Left forelimb (tissue), 1 donor: ENCODE results near the gene RASD1.
"Not testable (repeated sequence)": the region's sequence is repeated elsewhere in the genome, so short reads cannot be mapped to it uniquely, and the experiment has no call there.

Source experiments
- DNase-seq: peaks from one replicate; pipeline ENCODE4 v3.0.0-alpha.2; 2018; ENCODE audit warnings: low spot score

The RASD1 gene

GRCh38 chr17:17497065-17497844 is 1.1 kb upstream of the RASD1 start:
- no peak for DNase-seq

- peak; percentile 70 for DNase-seq
Measured at GRCh38 chr17:17495536-17496188, 533 bp downstream of the RASD1 start.

- DNase-seq: peak; percentile 74
Measured at GRCh38 chr17:17494870-17495535, 1.2 kb downstream of the RASD1 start.

GRCh38 chr17:17494499-17494869 is 1.7 kb downstream of the RASD1 start:
- DNase-seq: no peak

DNA sequence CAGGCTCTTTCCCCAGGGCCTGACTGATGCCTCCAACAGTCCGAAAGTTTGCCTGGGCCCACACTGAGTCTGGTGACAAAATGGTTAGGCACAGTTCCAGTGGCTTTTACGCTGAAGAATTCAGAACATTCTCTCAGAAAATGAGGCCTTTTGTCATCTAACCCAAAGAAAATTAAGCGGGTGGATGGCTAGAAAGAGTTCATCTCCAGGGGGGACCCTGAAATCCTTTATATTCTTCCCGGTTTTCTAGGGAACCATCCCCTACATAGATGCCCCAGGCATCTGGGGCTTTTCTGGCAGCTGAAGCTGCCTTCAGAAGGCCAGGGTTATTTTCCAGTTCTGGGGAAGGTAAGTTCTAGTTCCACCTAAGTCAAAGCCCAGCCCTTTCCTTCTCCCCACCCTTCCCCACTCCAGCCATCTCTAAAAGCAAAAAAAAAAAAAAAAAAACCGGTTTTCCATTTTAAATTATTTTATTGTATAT is 2.2 kb downstream of the RASD1 start:
- no peak for DNase-seq

DNA sequence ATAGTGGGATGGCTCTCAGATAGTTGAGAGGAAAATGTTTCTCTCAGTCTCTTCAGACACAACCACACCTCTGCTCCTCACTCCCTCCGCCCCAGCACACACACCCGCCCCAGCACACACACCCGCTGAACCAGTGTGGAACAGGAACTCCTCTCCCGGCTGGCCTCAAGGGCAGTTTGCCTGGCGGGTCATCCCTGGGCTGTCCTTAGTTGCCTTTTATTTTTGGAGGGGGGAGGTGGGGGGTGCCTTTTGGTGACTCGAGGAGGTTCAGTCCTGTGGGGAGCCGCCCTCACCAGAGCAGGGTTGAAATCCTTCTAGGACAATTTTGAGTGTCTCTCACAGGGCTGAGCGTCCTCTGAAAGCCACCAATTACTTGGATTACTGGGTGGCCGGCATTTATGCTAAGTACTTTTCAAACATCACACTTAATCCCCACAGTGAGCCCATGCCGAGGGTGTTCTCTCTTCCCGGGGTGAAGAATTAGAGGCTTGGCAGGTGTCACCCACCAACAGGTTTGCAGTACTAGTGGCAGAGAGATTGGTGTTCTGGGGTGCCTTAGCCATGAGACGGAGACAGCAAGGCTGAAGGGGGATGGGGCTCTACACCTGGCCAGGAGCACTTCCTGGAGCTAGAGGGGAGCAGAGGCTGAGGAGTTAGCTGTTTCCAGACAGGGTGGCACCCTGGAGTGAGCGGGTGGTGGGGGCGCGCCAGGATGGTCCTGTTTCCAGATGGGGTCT is 2.8 kb downstream of the RASD1 start:
- peak; percentile 70 for DNase-seq

- peak; percentile 65 for DNase-seq
Measured at GRCh38 chr17:17492571-17492970, 3.6 kb downstream of the RASD1 start.

DNA sequence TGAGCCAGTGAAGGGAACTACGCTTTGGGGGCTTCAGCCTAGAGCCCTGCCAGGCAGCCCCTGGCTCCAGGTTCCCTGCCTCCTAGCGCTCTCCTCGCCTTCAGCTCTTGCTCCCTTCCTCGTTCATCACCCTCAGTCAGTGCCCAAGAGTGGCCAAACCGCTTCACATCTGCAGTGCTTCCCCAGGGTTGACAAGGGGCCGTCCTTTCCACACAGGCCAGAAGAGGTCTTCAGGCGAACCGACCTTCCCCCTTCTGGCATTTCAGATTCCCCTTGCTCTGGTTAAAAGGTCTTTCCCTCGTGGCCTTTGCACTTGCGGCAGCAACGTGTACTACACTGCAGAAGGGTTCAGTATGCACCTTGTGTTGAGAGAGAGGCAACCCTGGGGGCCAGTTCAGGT is 4.1 kb downstream of the RASD1 start:
- no peak for DNase-seq

- DNase-seq: no peak
Measured at GRCh38 chr17:17491546-17491988, 4.6 kb downstream of the RASD1 start.

GRCh38 chr17:17491031-17491471 is 5.1 kb downstream of the RASD1 start:
- DNase-seq: no peak

- DNase-seq: no peak
Measured at GRCh38 chr17:17487998-17488397, 8.2 kb downstream of the RASD1 start.

DNA sequence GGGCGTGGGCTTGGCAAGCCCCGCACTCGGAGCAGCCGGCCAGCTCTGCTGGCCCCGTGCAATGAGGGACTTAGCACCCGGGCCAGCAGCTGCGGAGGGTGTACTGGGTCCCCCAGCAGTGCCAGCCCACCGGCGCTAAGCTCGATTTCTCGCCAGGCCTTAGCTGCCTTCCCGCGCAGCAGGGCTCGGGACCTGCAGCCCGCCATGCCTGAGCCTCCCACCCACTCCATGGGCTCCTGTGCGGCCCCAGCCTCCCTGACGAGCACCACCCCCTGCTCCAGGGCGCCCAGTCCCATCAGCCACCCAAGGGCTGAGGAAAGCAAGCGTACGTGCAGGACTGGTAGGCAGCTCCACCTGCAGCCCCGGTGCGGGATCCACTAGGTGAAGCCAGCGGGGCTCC is 9.8 kb downstream of the RASD1 start:
- DNase-seq: not testable (repeated sequence)

DNA sequence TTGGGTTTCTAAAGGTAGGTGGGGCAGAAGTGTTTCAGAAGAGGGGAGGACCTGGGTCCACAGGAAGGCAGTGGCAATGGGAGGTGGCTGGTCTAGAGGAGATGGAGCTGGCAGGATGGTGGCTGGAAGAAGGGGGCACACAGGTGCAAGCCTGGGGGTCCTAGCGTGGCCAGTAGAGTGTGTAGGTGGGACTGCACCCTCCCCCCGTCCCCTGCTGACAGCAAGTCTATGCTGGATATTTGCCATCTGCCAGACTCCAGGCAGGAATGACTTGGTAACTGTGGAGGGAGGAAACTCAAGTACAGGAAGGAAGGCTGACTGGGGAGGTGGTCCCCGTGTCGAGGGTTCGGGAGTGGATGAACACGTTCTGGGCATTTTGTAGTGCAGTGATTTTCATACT is 10.8 kb downstream of the RASD1 start:
- no peak for DNase-seq

GRCh38 chr17:17484451-17484899 is 11.7 kb downstream of the RASD1 start:
- DNase-seq: no peak

DNA sequence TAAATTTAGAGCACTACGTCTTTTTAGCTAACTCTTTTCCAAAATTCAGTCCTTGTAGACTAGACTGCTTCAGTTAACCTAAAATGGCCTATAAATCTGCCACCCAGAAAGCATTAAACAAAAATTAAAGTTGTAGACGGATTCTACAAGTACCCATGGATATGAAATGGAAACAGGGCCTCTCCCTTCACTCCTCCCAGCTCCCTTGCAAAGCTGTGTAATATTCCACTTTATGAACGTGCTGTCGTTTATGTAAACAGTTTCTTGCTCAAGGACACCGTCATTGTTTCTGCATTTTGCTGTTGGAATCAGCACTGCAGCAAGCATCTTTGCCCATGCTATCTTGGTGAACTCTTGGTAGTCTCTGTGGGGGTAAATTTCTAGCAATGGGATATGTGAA is 14.3 kb downstream of the RASD1 start:
- DNase-seq: no peak

DNA sequence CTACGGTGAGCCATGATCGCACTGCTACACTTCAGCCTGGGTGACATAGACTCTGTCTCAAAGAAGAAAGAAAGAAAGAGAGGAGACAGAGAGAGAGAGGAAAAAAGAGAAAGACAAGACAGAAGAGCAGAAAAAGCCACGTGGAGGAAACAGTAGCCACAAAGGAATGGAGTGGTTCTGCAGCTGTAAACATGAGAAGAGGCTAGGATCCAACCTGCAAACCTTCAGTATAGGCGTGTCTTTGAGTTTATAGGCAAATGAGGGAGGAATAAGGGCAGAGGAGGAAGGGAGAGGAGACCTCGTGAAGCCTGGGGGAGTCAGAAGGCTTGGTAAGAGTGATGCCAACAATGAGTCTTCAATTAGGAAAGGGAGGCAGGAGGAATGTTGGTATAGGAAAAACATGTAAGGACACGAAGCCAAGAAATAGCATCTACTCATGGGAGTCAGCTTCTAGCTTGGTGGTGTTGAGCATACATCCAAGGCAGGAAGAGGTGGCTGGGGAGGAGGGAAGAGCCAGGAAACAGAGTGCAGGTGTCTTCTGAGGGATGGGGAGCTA is 15.5 kb downstream of the RASD1 start:
- DNase-seq: no peak

DNA sequence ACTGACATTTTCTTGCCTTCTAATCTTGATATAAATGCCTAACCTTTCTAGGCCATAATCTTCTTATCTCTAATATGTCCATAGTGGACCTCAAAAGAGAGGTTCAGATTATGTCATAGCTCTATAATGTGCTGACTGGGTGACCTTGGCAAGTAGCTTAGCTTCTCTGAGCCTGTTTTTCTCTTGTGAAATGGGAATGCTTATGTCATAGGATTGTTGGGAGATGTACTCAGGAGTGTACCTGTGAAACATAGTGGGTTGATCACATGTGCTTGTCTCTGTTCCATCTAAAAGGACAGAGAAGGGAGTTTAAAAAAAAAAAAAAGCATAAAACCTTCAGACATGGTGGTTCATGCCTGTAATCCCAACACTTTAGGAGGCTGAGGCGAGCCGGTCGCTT is 17.0 kb downstream of the RASD1 start:
- no peak for DNase-seq

- peak; percentile 96 for DNase-seq
Measured at GRCh38 chr17:17476865-17477467, 19.2 kb downstream of the RASD1 start, which contains the start of gene MED9. TSS of gene MED9 (plus strand) at chr17:17477000. CDS start at chr17:17477042, 42 bp downstream.

- DNase-seq: no peak
Measured at GRCh38 chr17:17474341-17474740, 21.9 kb downstream of the RASD1 start.

- DNase-seq: no peak
Measured at GRCh38 chr17:17472333-17472920, 23.8 kb downstream of the RASD1 start.

DNA sequence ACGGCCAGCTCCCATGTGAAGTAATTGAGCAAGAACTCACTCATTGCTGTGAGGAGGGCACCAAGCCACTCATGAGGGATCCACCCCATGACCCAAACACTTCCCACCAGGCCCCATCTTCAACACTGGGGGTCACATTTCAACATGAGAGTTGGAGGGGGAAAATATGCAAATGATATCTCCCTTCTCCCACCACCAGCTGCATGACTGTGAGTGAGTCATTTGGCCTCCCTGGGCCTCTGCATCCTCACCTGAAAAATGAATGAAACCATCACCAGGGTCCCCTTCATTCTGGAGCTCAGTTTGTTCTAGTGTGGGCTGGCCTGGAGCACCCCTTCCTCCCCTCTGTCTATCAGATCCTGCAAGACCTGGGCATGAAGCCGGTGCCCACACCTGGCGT is 26.2 kb downstream of the RASD1 start:
- no peak for DNase-seq
